Right lobe of liver (tissue), 6 donors: Measurements from ENCODE around the gene DHRS4L2. TPM values are rescaled to one million over a fixed set of nuclear protein-coding genes. Genes with fewer than 3 reads are reported as not detected.
"Not testable (repeated sequence)": the region's sequence is repeated elsewhere in the genome, so short reads cannot be mapped to it uniquely, and the experiment has no call there.

Experiments used
- ATAC-seq, 4 donors: fragments of 200-7000 bp; cut with Tn5 transposase; one replicate each; pipeline ENCODE4 v1.9.1; 2020; ENCODE audit warnings: mild to moderate bottlenecking in 4 of 4, moderate library complexity in 4 of 4
- DNase-seq, 3 donors: peaks; one replicate each; pipeline ENCODE4 v3.0.0-alpha.2; 2020
- H3K27ac ChIP-seq, 3 donors: fragments of 200-600 bp; one replicate each; pipeline ENCODE4 v1.8.0; 2022
- H3K27me3 ChIP-seq, 2 donors: fragments of 200-600 bp; one replicate each; pipeline ENCODE4 v1.8.0; 2022
- H3K36me3 ChIP-seq, 4 donors: fragments of 200-600 bp; sonication (generic) in 1 of 4; one replicate each; pipeline versions ENCODE4 v1.5.1 to v1.8.0; 2017 to 2022; ENCODE audit warnings: control low read depth in 1 of 4
- H3K4me1 ChIP-seq, 4 donors: fragments of 200-600 bp; sonication (generic) in 1 of 4; one replicate each; pipeline versions ENCODE4 v1.5.1 to v1.8.0; 2017 to 2022; ENCODE audit warnings: control low read depth in 1 of 4
- H3K4me3 ChIP-seq, 3 donors: fragments of 200-600 bp; one replicate each; pipeline ENCODE4 v1.8.0; 2022
- H3K9me3 ChIP-seq, 4 donors: fragments of 200-600 bp; sonication (generic) in 1 of 4; one replicate each; pipeline versions ENCODE4 v1.5.1 to v1.8.0; 2017 to 2022; ENCODE audit warnings: control low read depth in 1 of 4
- POLR2A ChIP-seq: fragments of 450-650 bp; IDR thresholded peaks from one replicate; pipeline ENCODE4 v1.6.1; 2017; ENCODE audit warnings: antibody characterized with exemption, mild to moderate bottlenecking
- WGBS: methylation state at CpG from one replicate; pipeline ENCODE4 v1.1.6; 2018; ENCODE audit warnings: low coverage, low lambda C conversion rate; ENCODE audit not compliant: insufficient coverage; ENCODE audit errors: missing lambda C conversion rate; 5-methylcytosine and 5-hydroxymethylcytosine counted together
- intact Hi-C, 2 donors: fragments of 100-400 bp; cut with DNase I; formaldehyde crosslinking; loops; one replicate each; pipeline versions ENCODE4 v1.11.2 to v1.14.1; 2022
- total RNA-seq, 6 experiments: library from RNA; depleted of rRNA in 2 of 6; stranded (reverse); fragments of >200 nt in 2 of 6; fragmentation: NEBNext Ultra II Directional in 3 of 6; extraction: Animal tissue kit (Norgen Biotek cat#: 25700) in 3 of 6; gene quantifications; one replicate each; pipeline versions ENCODE4 v1.1.0 to v1.2.4, GENCODE V29; 2016 to 2023
- TF ChIP-seq, protein P1 (sequence below), 4 donors: fragments of 200-600 bp in 3 of 4; fragments of 450-650 bp in 1 of 4; IDR thresholded peaks; one replicate each; pipeline versions ENCODE4 v1.5.1 to v1.8.0; 2016 to 2022; ENCODE audit warnings: antibody characterized with exemption in 4 of 4, mild to moderate bottlenecking in 2 of 4
- donor health status: DM: no; HTN: yes; CAD: no.
- donor health status: DM: no; HTN: no; CAD: no.
- donor health status: DM: no; HTN: no; CAD: no.
- donor health status: DM: no; HTN: yes; CAD: no.
- donor health status: DM: no; HTN: yes; CAD: no.

DHRS4L2 gene
- total RNA-seq, 6 experiments from 2014 or later: 17.7 to 53.6 (median 32.3) TPM

DNA sequence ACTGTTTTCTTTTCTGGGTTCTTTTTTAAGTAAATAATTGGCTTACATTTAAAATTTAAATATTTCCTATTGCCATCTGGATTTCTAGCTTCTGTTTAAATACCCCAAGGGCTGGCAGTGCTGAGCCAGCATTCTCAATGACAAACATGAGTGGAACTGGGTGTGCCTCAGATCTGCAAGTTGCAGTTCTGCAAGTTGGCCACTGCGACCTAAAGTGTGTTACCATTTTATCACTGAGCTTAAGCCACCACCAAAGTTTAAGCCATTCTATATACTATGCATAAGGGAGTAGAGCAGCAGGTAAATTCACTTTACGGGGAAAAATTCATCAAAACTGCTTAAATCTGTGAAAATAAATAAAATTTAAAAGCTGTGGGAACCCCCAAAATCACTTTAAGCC is 11.5 kb upstream of the DHRS4L2 start:
- H3K9me3 ChIP-seq, intact Hi-C loops, H3K4me3 ChIP-seq, H3K27ac ChIP-seq, H3K4me1 ChIP-seq, H3K36me3 ChIP-seq, H3K27me3 ChIP-seq, DNase-seq: not testable (repeated sequence)
- TF ChIP-seq, protein P1, sequence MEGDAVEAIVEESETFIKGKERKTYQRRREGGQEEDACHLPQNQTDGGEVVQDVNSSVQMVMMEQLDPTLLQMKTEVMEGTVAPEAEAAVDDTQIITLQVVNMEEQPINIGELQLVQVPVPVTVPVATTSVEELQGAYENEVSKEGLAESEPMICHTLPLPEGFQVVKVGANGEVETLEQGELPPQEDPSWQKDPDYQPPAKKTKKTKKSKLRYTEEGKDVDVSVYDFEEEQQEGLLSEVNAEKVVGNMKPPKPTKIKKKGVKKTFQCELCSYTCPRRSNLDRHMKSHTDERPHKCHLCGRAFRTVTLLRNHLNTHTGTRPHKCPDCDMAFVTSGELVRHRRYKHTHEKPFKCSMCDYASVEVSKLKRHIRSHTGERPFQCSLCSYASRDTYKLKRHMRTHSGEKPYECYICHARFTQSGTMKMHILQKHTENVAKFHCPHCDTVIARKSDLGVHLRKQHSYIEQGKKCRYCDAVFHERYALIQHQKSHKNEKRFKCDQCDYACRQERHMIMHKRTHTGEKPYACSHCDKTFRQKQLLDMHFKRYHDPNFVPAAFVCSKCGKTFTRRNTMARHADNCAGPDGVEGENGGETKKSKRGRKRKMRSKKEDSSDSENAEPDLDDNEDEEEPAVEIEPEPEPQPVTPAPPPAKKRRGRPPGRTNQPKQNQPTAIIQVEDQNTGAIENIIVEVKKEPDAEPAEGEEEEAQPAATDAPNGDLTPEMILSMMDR (IDR thresholded peaks at IDR 0.05): peak in 3 of 4 donors; percentile 36 to 50 (median 47)
- 69% methylated on average over 2 of the region's 2 CpGs for WGBS
- peak; percentile 95 to 98 (median 96) for ATAC-seq

DNA sequence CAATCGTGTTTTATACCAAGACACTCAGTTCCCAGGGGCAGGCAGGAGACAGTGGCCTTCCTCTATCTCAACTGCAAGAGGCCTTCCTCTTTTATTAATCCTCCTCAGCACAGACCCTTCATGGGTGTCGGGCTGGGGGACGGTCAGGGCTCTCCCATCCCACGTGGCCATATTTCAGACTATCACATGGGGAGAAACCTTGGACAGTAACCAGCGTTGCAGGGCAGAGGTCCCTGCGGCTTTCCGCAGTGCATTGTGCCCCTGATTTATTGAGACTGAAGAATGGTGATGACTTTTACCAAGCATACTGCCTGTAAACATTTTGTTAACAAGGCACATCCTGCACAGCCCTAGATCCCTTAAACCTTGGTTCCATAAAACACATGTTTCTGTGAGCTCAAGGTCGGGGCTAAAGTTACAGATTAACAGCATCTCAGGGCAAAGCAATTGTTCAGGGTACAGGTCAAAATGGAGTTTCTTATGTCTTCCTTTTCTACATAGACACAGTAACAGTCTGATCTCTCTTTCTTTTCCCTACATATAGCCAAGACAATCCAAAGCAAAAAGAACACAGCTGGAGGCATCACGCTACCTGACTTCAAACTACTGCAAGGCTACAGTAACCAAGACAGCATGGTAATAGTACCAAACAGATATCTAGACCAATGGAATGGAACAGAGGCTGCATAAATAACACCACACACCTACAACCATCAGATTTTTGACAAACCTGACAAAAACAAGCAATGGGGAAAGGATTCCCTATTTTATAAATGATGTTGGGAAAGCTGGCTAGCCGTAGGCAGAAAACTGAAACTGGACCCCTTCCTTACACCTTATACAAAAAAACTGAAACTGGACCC is 6.5 kb upstream of the DHRS4L2 start:
- H3K4me3 ChIP-seq, H3K27ac ChIP-seq, DNase-seq, intact Hi-C loops, H3K27me3 ChIP-seq, H3K4me1 ChIP-seq, H3K9me3 ChIP-seq, H3K36me3 ChIP-seq, ATAC-seq: not testable (repeated sequence)
- WGBS: 54% methylated on average over 6 of the region's 10 CpGs

DNA sequence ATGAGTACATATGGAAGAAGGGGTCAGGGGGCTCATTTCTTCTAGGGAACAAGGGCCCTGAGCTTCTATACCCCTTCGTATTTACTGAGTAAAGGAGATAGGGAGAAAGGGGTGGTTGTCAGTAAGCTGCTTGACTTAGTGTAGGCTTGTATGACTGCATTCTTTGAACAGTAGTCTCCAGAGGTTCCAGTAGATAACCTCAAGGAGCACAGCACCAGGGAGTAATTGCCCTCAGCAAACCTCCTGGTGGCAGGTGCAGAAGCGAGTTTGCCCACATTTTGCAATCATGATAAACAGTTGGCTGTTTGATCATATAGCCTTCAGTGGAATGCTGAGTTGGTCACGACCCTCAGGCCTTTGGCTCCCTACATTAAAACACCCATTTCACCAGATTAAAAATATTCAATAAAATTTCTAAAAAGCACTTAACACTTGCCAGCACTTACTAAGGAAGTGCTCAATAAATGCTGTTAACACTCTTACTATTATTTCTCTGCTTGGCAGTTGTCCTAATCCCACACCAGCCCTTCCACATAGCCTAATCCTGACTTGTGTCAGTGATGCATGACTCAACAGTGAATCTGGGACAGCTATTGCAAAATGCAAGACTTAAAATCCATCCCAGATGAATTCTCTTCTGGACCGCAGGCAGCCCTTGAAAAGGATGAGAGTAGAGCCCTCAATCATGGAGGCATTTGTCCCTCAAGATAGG is 3.7 kb upstream of the DHRS4L2 start:
- DNase-seq (no peak), ATAC-seq (no peak)
- WGBS: 59% methylated on average over 4 of the region's 4 CpGs
- no peaks in the 10 kb centered on the region for H3K36me3 ChIP-seq
- TF ChIP-seq, protein P1 (IDR thresholded peaks at IDR 0.05): no peak
- TF ChIP-seq POLR2A: no peak
- no peaks in the 10 kb centered on the region for H3K9me3 ChIP-seq
- no peaks in the 10 kb centered on the region for H3K27me3 ChIP-seq
- H3K4me3 ChIP-seq: no peak overlapping the region
- intact Hi-C loops: no loop called here
- H3K4me1 ChIP-seq: peaks cover 0 to 5% (median 0%) of the 10 kb centered on the region in 4 donors
- H3K27ac ChIP-seq: no peak overlapping the region

DNA sequence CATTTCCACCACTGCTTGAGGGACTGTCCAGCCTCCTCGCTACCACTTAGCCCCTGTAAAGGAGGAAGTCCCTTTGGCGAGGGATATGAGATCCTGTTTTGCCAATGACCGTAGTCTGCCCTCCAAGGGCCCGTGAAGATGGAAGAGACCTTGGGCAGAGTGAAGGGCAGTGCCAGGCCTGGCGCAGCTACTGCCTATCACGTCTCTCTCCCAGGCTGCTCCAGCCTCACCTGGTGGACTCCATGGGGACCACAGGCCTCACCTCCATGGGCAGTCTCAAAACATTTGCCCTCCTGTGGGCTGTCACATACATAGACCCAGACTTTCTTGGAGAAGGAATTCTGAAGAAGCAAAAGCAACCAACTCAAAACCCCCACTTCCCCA is 514 bp upstream of the DHRS4L2 start:
- H3K4me1 ChIP-seq, H3K36me3 ChIP-seq, H3K27me3 ChIP-seq, H3K27ac ChIP-seq, H3K9me3 ChIP-seq, intact Hi-C loops, DNase-seq: not testable (repeated sequence)
- 80% methylated on average over 1 of the region's 6 CpGs for WGBS
- peak; percentile 1 to 18 (median 6) for ATAC-seq
- peak overlapping the region; percentile 50 to 59 (median 57) for H3K4me3 ChIP-seq

DNA sequence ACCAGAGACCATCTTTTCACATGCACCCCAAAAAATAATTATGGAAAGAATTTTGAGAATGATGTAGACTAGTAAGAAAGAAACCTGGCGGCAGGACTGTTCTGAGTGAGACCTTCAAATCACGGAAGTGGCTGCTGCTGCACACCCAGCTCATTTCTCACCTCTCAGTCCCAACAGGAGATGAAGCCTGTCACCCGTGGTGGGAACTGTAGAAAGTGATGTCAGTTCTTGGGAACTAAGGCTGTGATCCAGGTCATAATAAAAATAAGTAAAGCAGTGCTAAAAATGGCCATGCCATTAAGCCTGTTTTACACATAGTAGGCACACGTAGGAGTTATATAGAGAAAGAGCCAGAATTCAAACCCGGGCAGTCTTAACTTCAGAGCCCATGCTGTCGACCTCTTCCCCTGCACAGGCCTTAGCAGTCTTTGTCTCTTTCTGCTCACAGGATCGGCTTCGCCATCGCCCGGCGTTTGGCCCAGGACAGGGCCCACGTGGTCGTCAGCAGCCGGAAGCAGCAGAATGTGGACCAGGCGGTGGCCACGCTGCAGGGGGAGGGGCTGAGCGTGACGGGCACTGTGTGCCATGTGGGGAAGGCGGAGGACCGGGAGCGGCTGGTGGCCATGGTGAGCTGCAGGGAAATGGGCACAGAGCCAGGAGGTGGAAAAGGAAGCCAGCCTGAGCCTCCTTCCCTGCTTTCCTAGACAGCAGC is 1.2 kb downstream of the DHRS4L2 start:
- H3K27ac ChIP-seq, H3K27me3 ChIP-seq, H3K4me1 ChIP-seq, H3K9me3 ChIP-seq, intact Hi-C loops, H3K36me3 ChIP-seq: not testable (repeated sequence)
- ATAC-seq: peak in 1 of 4 donors; percentile 26
- peak overlapping the region in 1 of 3 donors; percentile 57 for H3K4me3 ChIP-seq
- 92% methylated on average over 9 of the region's 21 CpGs for WGBS
- peak in 2 of 3 donors; percentile 28 to 51 for DNase-seq

DNA sequence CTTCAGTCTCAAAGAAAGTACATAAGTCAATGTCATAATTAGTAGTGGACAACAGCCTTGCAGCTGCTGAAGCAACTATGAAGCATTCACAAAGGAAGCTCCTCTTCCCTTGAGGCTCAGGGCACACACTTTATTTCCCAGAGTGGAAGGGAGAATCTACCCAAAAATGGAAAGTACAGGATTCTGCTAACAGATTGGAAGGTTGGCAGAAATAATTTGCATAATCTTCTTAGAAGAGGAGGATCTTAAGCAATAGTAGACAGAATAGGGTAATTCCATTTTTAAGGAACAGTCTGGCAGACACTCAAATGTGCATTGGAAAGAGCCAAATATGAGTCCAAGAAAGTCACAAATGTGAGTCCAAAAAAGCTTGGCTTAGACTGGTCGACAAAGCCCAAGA is 2.2 kb downstream of the DHRS4L2 start:
- DNase-seq, H3K4me3 ChIP-seq, H3K27ac ChIP-seq, intact Hi-C loops, H3K4me1 ChIP-seq, ATAC-seq, H3K27me3 ChIP-seq, H3K9me3 ChIP-seq, H3K36me3 ChIP-seq: not testable (repeated sequence)
- WGBS: 88% methylated on average over 1 of the region's 1 CpG

DNA sequence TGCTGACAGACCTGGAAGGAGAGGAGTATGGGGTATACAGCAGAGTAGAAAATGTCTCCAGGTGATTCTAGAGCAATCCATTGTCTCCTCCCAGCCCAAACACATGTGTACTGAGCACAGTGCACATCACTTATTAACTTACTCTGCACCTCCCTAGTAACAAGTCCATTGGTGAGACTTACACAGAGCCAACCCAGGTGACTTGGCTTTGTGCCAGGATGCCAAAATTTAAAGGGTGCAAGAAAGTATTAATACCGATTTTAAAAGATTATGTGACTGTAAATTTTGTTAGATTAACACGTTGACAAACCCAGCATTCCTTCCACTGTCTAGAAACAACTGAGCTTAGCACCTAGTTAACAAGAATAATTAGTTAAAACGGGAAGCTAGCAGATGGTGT is 4.3 kb downstream of the DHRS4L2 start:
- DNase-seq: not testable (repeated sequence)
- 76% methylated on average over 3 of the region's 3 CpGs for WGBS

DNA sequence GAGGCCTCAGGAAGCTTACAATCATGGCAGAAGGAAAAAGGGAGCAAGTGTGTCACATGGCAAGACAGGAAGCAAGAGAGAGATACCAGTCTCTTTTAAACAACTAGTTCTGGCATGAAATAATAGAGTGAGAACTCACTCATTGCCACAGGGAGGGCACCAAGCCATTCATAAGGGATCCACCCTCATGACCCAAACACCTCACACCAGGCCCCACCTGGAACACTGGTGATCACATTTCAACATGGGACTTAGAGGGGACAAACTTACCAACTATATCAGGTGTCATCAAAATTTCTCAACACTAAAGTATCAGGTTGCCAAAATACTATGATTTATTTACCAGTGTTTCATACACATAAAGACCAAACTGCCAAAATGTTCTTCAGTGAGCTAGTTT is 7.3 kb downstream of the DHRS4L2 start:
- H3K4me1 ChIP-seq, H3K27ac ChIP-seq, DNase-seq, H3K36me3 ChIP-seq, H3K27me3 ChIP-seq, H3K9me3 ChIP-seq, ATAC-seq, intact Hi-C loops, H3K4me3 ChIP-seq: not testable (repeated sequence)

More for the DNA sequence above, 4.3 kb downstream of the DHRS4L2 start:
- ATAC-seq, H3K27me3 ChIP-seq, H3K36me3 ChIP-seq, intact Hi-C loops, H3K27ac ChIP-seq, H3K4me1 ChIP-seq, H3K4me3 ChIP-seq, H3K9me3 ChIP-seq: not testable (repeated sequence)

DNA sequence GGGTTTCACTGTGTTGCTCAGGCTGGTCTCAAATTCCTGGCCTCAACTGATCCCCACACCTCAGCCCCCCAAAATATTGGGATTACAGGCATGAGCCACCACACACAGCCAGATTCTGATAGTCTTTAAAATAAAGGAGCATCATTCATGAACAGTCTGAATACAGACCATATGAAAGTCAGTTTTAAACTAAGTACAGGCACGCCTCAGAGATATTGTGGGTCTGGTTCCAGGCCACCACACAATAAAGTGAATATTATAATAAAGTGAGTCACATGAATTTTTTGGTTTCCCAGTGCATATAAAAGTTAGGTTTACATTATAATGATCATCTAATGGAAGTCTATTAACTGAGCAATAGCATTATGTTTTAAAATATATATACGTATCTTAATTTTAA is 8.1 kb downstream of the DHRS4L2 start:
- DNase-seq, ATAC-seq, H3K4me1 ChIP-seq, H3K27ac ChIP-seq, H3K9me3 ChIP-seq, intact Hi-C loops, H3K4me3 ChIP-seq, H3K27me3 ChIP-seq, H3K36me3 ChIP-seq: not testable (repeated sequence)
- WGBS: 100% methylated on average over 1 of the region's 2 CpGs
